Measurements from ENCODE around the gene DTD1.
A peak's percentile ranks its signal among the peaks of the same experiment; 100 is the strongest.

DTD1 gene

GRCh38 chr20:18657575-18657974 is 69.7 kb downstream of the DTD1 start:
- H3K9me3 ChIP-seq, result no peaks in the 10 kb centered on the region
- no peak for TF ChIP-seq CTCF (IDR thresholded peaks at IDR 0.05; ENCODE audit: low read depth, low read length)
- H3K4me1 ChIP-seq, result no peaks in the 10 kb centered on the region
- no peaks in the 10 kb centered on the region for H3K36me3 ChIP-seq
- H3K27me3 ChIP-seq, result no peaks in the 10 kb centered on the region
- no peak for DNase-seq
- H3K4me3 ChIP-seq (ENCODE audit: low read depth, low read length), result no peak overlapping the region

- Histone ChIP-seq H3K36me3 (no peaks in the 10 kb centered on the region), H3K4me1 (peaks cover 5% of the 10 kb centered on the region; the same call in 1 of the 2 replicates), H3K4me3 (ENCODE audit: low read depth, low read length) (no peak overlapping the region), H3K9me3 (no peaks in the 10 kb centered on the region), H3K27me3 (no peaks in the 10 kb centered on the region)
- no peak for TF ChIP-seq CTCF (IDR thresholded peaks at IDR 0.05; ENCODE audit: low read depth, low read length)
- DNase-seq, result no peak
Measured at GRCh38 chr20:18662279-18663040, 74.6 kb downstream of the DTD1 start.

GRCh38 chr20:18663932-18664331 is 76.1 kb downstream of the DTD1 start:
- no peak overlapping the region for H3K4me3 ChIP-seq (ENCODE audit: low read depth, low read length)
- peaks cover 5% of the 10 kb centered on the region; the same call in 1 of the 2 replicates for H3K4me1 ChIP-seq
- H3K27me3 ChIP-seq, result no peaks in the 10 kb centered on the region
- DNase-seq, result no peak
- H3K9me3 ChIP-seq, result no peaks in the 10 kb centered on the region
- no peaks in the 10 kb centered on the region for H3K36me3 ChIP-seq
- TF ChIP-seq CTCF (IDR thresholded peaks at IDR 0.05; ENCODE audit: low read depth, low read length), result no peak

GRCh38 chr20:18665135-18665534 is 77.3 kb downstream of the DTD1 start:
- peaks cover 5% of the 10 kb centered on the region; the same call in 1 of the 2 replicates for H3K4me1 ChIP-seq

GRCh38 chr20:18666803-18667415 is 79.1 kb downstream of the DTD1 start:
- TF ChIP-seq CTCF (IDR thresholded peaks at IDR 0.05; ENCODE audit: low read depth, low read length), result no peak
- Histone ChIP-seq H3K4me1 (peaks cover 5% of the 10 kb centered on the region; the same call in 1 of the 2 replicates), H3K9me3 (no peaks in the 10 kb centered on the region), H3K4me3 (ENCODE audit: low read depth, low read length) (no peak overlapping the region), H3K27me3 (no peaks in the 10 kb centered on the region), H3K36me3 (no peaks in the 10 kb centered on the region)
- peak; percentile 32 for DNase-seq

More at GRCh38 chr20:18665135-18665534, 77.3 kb downstream of the DTD1 start:
- no peak for DNase-seq
- TF ChIP-seq CTCF (IDR thresholded peaks at IDR 0.05; ENCODE audit: low read depth, low read length), result no peak
- Histone ChIP-seq H3K36me3 (no peaks in the 10 kb centered on the region), H3K9me3 (no peaks in the 10 kb centered on the region), H3K27me3 (no peaks in the 10 kb centered on the region), H3K4me3 (ENCODE audit: low read depth, low read length) (no peak overlapping the region)

Data from BE2C (cell line).